Measurements from ENCODE around the gene POPDC3. TPM values are rescaled to one million over a fixed set of nuclear protein-coding genes. Genes with fewer than 3 reads are reported as not detected.

Gene POPDC3
- total RNA-seq, 2 donors from 2014 or later = 0.24 TPM; not detected in 1

DNA sequence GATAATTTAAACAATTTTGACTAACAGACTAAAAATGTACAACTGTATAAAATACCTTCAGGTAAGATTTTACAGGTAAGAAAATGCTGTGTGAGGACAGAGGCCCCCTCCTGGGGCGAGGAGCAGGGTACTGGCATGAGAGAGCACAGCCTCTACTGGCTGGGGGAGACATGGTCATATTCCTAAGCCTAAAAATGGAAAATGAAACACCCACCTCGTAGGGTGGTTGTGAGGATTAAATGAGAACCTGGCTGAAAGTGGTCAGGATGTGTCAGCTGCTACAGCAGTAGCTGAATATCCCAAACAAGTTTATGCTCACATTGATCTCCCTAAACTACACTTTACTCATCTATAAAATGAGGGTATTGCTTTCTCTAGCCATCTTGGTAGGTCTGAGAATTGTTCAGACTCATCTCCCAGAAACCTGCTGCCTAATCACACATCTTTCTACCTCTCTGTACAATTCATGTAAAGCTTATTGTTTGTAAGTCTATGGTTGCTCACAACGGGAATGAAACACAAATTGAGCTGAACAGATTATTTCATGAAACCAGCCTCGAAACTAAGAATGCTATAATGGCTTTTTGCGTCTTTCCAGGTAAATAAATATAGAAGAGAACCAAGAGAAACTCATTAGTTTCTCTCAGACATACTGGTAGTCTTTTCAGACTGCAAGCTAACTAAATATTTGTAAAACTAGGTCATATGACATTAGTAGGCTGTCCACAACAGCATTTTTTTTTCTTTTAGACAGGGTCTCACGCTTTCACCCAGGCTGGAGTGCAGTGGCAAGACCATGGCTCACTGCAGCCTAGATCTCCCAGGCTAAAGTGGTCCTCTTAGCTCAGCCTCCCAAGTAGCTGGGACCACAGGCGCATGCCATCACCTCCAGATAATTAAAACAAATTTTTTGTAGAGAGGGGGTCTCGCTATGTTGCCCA, 69.6 kb downstream of the POPDC3 start:
- TF ChIP-seq, protein P1, sequence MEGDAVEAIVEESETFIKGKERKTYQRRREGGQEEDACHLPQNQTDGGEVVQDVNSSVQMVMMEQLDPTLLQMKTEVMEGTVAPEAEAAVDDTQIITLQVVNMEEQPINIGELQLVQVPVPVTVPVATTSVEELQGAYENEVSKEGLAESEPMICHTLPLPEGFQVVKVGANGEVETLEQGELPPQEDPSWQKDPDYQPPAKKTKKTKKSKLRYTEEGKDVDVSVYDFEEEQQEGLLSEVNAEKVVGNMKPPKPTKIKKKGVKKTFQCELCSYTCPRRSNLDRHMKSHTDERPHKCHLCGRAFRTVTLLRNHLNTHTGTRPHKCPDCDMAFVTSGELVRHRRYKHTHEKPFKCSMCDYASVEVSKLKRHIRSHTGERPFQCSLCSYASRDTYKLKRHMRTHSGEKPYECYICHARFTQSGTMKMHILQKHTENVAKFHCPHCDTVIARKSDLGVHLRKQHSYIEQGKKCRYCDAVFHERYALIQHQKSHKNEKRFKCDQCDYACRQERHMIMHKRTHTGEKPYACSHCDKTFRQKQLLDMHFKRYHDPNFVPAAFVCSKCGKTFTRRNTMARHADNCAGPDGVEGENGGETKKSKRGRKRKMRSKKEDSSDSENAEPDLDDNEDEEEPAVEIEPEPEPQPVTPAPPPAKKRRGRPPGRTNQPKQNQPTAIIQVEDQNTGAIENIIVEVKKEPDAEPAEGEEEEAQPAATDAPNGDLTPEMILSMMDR (IDR thresholded peaks at IDR 0.05) = no peak
- Histone ChIP-seq H3K27me3 (no peaks in the 10 kb centered on the region), H3K27ac (no peak overlapping the region), H3K9ac (ENCODE audit: low read depth in 2 of 2, low read length in 2 of 2) (no peak overlapping the region), H3K4me3 (no peak overlapping the region), H3K4me1 (no peaks in the 10 kb centered on the region), H3K36me3 (no peaks in the 10 kb centered on the region), H3K9me3 (no peaks in the 10 kb centered on the region)
- intact Hi-C loops (cut with DNase I) = no loop called here
- no peak for DNase-seq

DNA sequence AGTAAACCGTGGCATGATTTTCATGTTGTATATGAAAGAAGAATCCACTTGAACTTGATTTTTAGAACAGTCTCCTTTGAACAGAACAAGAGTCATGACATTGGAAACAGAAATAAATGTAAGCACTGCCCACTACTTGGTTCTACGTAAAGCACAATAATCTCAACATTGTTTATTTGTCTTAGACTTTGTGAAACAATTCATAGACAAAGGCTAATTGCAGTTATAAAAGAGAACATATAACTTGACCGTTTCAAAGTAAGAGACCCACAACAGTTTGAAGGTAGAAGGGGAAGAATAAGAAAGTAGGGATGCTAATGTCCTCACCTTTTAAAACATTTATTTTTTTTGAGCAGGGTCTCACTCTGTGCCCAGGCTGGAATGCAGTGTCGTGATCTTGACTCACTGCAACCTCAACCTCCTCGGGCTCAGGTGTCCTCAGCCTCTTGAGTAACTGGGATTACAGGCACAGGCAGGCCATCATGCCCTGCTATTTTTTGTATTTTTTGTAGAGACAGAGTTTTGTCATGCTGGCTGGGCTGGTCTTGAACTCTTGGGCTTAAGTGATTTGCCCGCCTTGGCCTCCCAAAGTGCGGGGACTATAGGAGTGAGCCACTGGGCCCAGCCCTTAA, 71.1 kb downstream of the POPDC3 start:
- no peaks in the 10 kb centered on the region for H3K9me3 ChIP-seq
- no peaks in the 10 kb centered on the region for H3K4me1 ChIP-seq
- H3K9ac ChIP-seq (ENCODE audit: low read depth in 2 of 2, low read length in 2 of 2) = no peak overlapping the region
- H3K27ac ChIP-seq = no peak overlapping the region
- no peaks in the 10 kb centered on the region for H3K27me3 ChIP-seq
- intact Hi-C loops (cut with DNase I) = no loop called here
- DNase-seq = no peak
- no peak overlapping the region for H3K4me3 ChIP-seq
- TF ChIP-seq, protein P1 (IDR thresholded peaks at IDR 0.05) = no peak
- H3K36me3 ChIP-seq = no peaks in the 10 kb centered on the region

Other genes with a start within 250 kb of the POPDC3 start
- under 1 TPM in 1 of 2 donors, not detected in 1; 0.12 TPM for gene LIN28B, start 222.9 kb downstream of the POPDC3 start, total RNA-seq
- gene PREP, start 223.1 kb upstream of the POPDC3 start, total RNA-seq = 100 to 1,000 TPM in 1 of 2 donors, 10 to 100 TPM in 1; 99.9 to 113 TPM

Data from colonic mucosa (tissue), 4 donors.